ENCODE data around the gene RNF227. TPM values are rescaled to one million over a fixed set of nuclear protein-coding genes. Genes with fewer than 3 reads are reported as not detected.

The RNF227 gene
- total and polyA plus RNA-seq, 10 of the 15 experiments (the other 5 are each of a cell fraction or from before 2014, with no cell fraction given), result 0.49 to 5.0 (median 1.3) TPM

DNA sequence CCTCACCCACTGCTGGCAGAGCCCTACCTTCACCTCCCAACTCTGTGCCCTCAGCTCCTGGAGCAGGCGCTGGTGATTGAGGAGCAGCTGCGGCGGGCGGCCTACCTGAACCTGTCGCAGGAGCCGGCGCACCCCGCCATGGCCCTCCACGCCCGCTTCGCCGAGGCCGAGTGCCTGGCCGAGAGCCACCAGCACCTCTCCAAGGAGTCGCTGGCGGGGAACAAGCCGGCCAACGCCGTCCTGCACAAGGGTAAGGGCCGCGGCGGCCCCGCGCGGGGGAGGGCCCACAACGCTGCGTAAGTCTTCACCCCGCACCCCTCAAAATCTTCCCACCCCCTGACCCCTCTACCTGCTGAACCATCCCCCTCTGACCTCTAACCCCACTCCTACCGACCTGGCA, 7.0 kb downstream of the RNF227 start:
- no peaks in the 10 kb centered on the region for H4K20me1 ChIP-seq (ENCODE audit: control insufficient read depth, insufficient read depth)
- RAD21 ChIA-PET (ENCODE audit: unreplicated experiment), result no interaction called here
- ATAC-seq, result no peak
- no peak for TF ChIP-seq BRCA1 (IDR thresholded peaks at IDR 0.05; ENCODE audit: low read depth, low read length)
- no peak for TF ChIP-seq CBFB (IDR thresholded peaks at IDR 0.05; ENCODE audit: low read depth)
- no peak for TF ChIP-seq HDAC2 (IDR thresholded peaks at IDR 0.05)
- TF ChIP-seq RBBP5 (conservative IDR thresholded peaks at IDR 0.05), result no peak
- peak; percentile 28; the same call in 1 of the 2 replicates for TF ChIP-seq POLR2A (IDR thresholded peaks at IDR 0.05; ENCODE audit: low read depth, low read length)
- intact Hi-C loops (cut with micrococcal nuclease; ENCODE audit: unreplicated experiment) (no loop called here), in situ Hi-C loops (cut with MboI) (no loop called here)
- no peak overlapping the region for H3K4me2 ChIP-seq (ENCODE audit: control insufficient read depth, insufficient read depth)
- no peak overlapping the region for H3K4me3 ChIP-seq
- no peak overlapping the region for H2AFZ ChIP-seq (ENCODE audit: control insufficient read depth, low read depth, low read length)
- BruUV-seq (replicated peaks), result no TSS peak
- H3K27me3 ChIP-seq (replicated peaks in 1 of 2; ENCODE audit: control insufficient read depth in 2 of 2, insufficient read depth in 2 of 2, low read length in 1 of 2), result no peaks in the 10 kb centered on the region
- POLR2A ChIA-PET, result no interaction called here
- CTCF ChIA-PET, result no interaction called here
- WGBS (ENCODE audit: insufficient coverage, insufficient replicate concordance, low lambda C conversion rate, missing lambda C conversion rate), result 81% methylated on average over 17 of the region's 29 CpGs
- SMC1A ChIA-PET (ENCODE audit: uncharacterized antibody, unreplicated experiment), result no interaction called here
- H3K9me3 ChIP-seq (replicated peaks; ENCODE audit: control insufficient read depth, insufficient read depth, low read length), result no peaks in the 10 kb centered on the region
- H3K9ac ChIP-seq (ENCODE audit: control insufficient read depth, insufficient read depth, low read length), result no peak overlapping the region
- no peaks in the 10 kb centered on the region for H3K4me1 ChIP-seq (ENCODE audit: control insufficient read depth, insufficient read depth, low read length)
- no peak for FAIRE-seq
- no peak overlapping the region for H3K27ac ChIP-seq (ENCODE audit: control insufficient read depth, insufficient read depth)
- H3K79me2 ChIP-seq (ENCODE audit: control insufficient read depth, insufficient read depth, low read length), result no peaks in the 10 kb centered on the region
- no peak for DNase-seq (ENCODE audit: low read depth, low spot score)
- peaks cover 23 to 35% of the 10 kb centered on the region in 2 experiments for H3K36me3 ChIP-seq (ENCODE audit: control insufficient read depth in 2 of 2, insufficient read depth in 2 of 2, low read length in 1 of 2)

DNA sequence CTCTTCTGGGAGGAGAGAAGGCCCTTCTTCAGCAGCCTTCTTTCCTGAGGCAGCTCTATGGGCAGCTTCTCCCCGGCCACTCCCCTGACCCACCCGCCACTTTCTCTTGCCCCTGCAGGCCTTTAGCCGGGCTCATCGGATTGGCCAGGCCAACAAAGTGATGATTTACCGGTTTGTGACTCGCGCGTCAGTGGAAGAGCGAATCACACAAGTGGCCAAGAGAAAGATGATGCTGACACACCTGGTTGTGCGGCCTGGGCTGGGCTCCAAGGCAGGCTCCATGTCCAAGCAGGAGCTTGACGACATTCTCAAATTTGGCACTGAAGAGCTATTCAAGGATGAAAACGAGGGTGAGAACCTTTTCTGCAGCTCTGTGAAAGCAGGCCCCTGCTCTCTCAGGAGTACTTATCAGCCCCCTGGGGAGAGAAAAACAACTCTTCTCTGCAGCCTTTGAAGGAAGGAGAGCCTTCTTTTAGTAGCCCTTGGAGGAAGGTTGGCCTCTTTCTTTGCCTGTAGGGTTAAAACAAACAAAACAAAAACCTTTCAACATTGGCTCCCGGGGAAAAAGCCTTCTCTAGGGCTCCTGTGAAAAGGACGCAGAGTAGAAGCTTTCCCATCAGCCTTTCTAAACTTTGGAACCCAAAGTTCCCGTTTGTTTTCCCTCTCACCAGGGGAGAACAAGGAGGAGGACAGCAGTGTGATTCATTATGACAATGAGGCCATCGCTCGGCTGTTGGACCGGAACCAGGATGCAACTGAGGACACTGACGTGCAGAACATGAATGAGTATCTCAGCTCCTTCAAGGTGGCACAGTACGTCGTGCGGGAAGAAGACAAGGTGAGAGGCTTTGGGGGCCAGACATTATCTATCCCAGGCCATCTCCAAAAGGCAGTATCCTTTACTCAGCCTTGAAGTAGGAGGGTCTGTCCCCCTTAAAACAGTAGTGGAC, 12.7 kb downstream of the RNF227 start:
- Histone ChIP-seq H3K79me2 (ENCODE audit: control insufficient read depth, insufficient read depth, low read length) (no peaks in the 10 kb centered on the region), H2AFZ (ENCODE audit: control insufficient read depth, low read depth, low read length) (no peak overlapping the region), H3K4me1 (ENCODE audit: control insufficient read depth, insufficient read depth, low read length) (no peaks in the 10 kb centered on the region), H3K4me2 (ENCODE audit: control insufficient read depth, insufficient read depth) (no peak overlapping the region), H3K27ac (ENCODE audit: control insufficient read depth, insufficient read depth) (no peak overlapping the region), H3K4me3 (no peak overlapping the region), H3K27me3 (replicated peaks in 1 of 2; ENCODE audit: control insufficient read depth in 2 of 2, insufficient read depth in 2 of 2, low read length in 1 of 2) (no peaks in the 10 kb centered on the region), H3K9me3 (replicated peaks; ENCODE audit: control insufficient read depth, insufficient read depth, low read length) (no peaks in the 10 kb centered on the region), H3K36me3 (ENCODE audit: control insufficient read depth in 2 of 2, insufficient read depth in 2 of 2, low read length in 1 of 2) (peaks cover 40 to 44% of the 10 kb centered on the region in 2 experiments), H4K20me1 (ENCODE audit: control insufficient read depth, insufficient read depth) (no peaks in the 10 kb centered on the region), H3K9ac (ENCODE audit: control insufficient read depth, insufficient read depth, low read length) (no peak overlapping the region)
- ChIA-PET POLR2A (interaction anchor here (0.6 kb wide), 1 partner anchor 28 kb away, joined by 5 read pairs; no protein-coding TSS in a partner anchor), CTCF (interaction anchor here (3.3 kb wide), 1 partner anchor 40 kb away, joined by 19 read pairs; no protein-coding TSS in a partner anchor), SMC1A (ENCODE audit: uncharacterized antibody, unreplicated experiment) (interaction anchor here (0.8 kb wide), 1 partner anchor 34 kb away, joined by 3 read pairs; no protein-coding TSS in a partner anchor), RAD21 (ENCODE audit: unreplicated experiment) (no interaction called here)
- 76% methylated on average over 22 of the region's 22 CpGs for WGBS (ENCODE audit: insufficient coverage, insufficient replicate concordance, low lambda C conversion rate, missing lambda C conversion rate)
- intact Hi-C loops (cut with micrococcal nuclease; ENCODE audit: unreplicated experiment), result no loop called here
- BruUV-seq (replicated peaks), result TSS peak; percentile 54
- FAIRE-seq (no peak), ATAC-seq (no peak), DNase-seq (ENCODE audit: low read depth, low spot score) (no peak)
- in situ Hi-C loops (cut with MboI), result no loop called here
- TF ChIP-seq RELB (IDR thresholded peaks at IDR 0.05; ENCODE audit: low read depth), result no peak
- no peak for TF ChIP-seq MEF2B (IDR thresholded peaks at IDR 0.05; ENCODE audit: partially characterized antibody, poor library complexity, severe bottlenecking)
- no peak for TF ChIP-seq MEF2A (IDR thresholded peaks at IDR 0.05; ENCODE audit: insufficient read depth, low read depth, low read length)
- TF ChIP-seq HDAC2 (IDR thresholded peaks at IDR 0.05), result no peak
- no peak for TF ChIP-seq ESRRA (IDR thresholded peaks at IDR 0.05; ENCODE audit: low read length)
- TF ChIP-seq, protein P1, sequence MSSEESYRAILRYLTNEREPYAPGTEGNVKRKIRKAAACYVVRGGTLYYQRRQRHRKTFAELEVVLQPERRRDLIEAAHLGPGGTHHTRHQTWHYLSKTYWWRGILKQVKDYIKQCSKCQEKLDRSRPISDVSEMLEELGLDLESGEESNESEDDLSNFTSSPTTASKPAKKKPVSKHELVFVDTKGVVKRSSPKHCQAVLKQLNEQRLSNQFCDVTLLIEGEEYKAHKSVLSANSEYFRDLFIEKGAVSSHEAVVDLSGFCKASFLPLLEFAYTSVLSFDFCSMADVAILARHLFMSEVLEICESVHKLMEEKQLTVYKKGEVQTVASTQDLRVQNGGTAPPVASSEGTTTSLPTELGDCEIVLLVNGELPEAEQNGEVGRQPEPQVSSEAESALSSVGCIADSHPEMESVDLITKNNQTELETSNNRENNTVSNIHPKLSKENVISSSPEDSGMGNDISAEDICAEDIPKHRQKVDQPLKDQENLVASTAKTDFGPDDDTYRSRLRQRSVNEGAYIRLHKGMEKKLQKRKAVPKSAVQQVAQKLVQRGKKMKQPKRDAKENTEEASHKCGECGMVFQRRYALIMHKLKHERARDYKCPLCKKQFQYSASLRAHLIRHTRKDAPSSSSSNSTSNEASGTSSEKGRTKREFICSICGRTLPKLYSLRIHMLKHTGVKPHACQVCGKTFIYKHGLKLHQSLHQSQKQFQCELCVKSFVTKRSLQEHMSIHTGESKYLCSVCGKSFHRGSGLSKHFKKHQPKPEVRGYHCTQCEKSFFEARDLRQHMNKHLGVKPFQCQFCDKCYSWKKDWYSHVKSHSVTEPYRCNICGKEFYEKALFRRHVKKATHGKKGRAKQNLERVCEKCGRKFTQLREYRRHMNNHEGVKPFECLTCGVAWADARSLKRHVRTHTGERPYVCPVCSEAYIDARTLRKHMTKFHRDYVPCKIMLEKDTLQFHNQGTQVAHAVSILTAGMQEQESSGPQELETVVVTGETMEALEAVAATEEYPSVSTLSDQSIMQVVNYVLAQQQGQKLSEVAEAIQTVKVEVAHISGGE (CRISPR knock-in tag; IDR thresholded peaks at IDR 0.05), result no peak
- no peak for TF ChIP-seq YY1 (IDR thresholded peaks at IDR 0.05; ENCODE audit: low read depth, low read length)

Measured in GM12878 (cell line).